ENCODE data around the gene SLC41A3.

Gene SLC41A3

GRCh38 chr3:126087552-126088175 lies 3.7 kb upstream of the SLC41A3 start:
- H3K9me3 Mint-ChIP-seq: peaks cover 20% of the 10 kb centered on the region
- no peaks in the 10 kb centered on the region for H3K36me3 Mint-ChIP-seq (ENCODE audit: low read depth)
- H3K27ac Mint-ChIP-seq: no peak overlapping the region
- H3K27me3 Mint-ChIP-seq: peaks cover 11% of the 10 kb centered on the region
- intact Hi-C loops (cut with micrococcal nuclease): loop anchor here (10.0 kb wide), 1 partner anchor 93 kb away; no protein-coding TSS in a partner anchor
- no peak overlapping the region for H3K4me3 Mint-ChIP-seq
- H3K4me1 Mint-ChIP-seq (ENCODE audit: low read depth): peaks cover 7% of the 10 kb centered on the region

DNA sequence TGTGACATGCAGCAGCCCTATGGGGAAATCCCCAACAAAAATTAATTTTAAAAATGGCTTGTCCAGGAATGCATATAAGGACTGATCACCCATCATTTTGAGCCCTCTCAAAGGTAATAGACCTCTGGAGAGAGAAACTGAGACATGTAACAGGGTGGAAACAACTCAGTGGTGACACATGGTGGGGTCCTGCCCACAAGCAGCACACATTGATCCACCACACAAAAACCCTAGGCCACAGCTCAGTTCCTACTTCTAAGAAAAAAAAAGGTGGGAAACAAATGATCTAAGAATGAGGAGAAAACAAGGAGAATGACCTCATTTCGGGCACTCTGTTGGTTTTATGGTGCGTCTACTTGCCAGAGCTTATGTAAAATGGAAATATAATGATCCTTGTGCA lies 1.9 kb upstream of the SLC41A3 start:
- H3K9me3 Mint-ChIP-seq: peaks cover 1% of the 10 kb centered on the region
- intact Hi-C loops (cut with micrococcal nuclease): loop anchor here (10.0 kb wide), 1 partner anchor 91 kb away; no protein-coding TSS in a partner anchor
- peaks cover 8% of the 10 kb centered on the region for H3K27me3 Mint-ChIP-seq
- H3K4me1 Mint-ChIP-seq (ENCODE audit: low read depth): peaks cover 7% of the 10 kb centered on the region
- no peak overlapping the region for H3K27ac Mint-ChIP-seq
- H3K4me3 Mint-ChIP-seq: no peak overlapping the region
- H3K36me3 Mint-ChIP-seq (ENCODE audit: low read depth): no peaks in the 10 kb centered on the region

DNA sequence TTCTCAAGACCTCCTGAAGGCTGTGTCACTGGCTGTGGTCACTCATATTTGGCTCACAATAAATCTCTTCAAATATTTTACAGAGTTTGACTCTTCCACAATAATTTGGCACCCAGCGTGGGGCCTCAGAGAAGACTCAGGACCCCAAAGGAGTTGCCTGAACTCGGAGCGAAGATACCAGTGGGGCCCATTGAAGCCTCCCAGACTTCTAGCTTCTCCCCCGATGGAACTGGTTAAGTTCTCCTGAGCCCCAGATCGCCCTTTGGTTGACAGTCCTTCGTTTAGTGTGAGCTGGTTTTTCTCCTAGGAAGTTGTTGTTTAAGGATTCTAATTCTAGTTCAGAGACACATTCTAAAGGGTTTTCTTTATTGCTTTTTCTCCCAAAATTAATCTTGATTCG lies 1.4 kb upstream of the SLC41A3 start:
- H3K27me3 Mint-ChIP-seq: peaks cover 8% of the 10 kb centered on the region
- no peak overlapping the region for H3K4me3 Mint-ChIP-seq
- H3K4me1 Mint-ChIP-seq (ENCODE audit: low read depth): peaks cover 7% of the 10 kb centered on the region
- H3K27ac Mint-ChIP-seq: no peak overlapping the region
- intact Hi-C loops (cut with micrococcal nuclease): loop anchor here (10.0 kb wide), 1 partner anchor 90 kb away; no protein-coding TSS in a partner anchor
- no peaks in the 10 kb centered on the region for H3K9me3 Mint-ChIP-seq
- H3K36me3 Mint-ChIP-seq (ENCODE audit: low read depth): no peaks in the 10 kb centered on the region

- Mint-ChIP-seq H3K9me3 (no peaks in the 10 kb centered on the region), H3K4me1 (ENCODE audit: low read depth) (peaks cover 7% of the 10 kb centered on the region), H3K36me3 (ENCODE audit: low read depth) (no peaks in the 10 kb centered on the region), H3K27me3 (peaks cover 8% of the 10 kb centered on the region), H3K4me3 (no peak overlapping the region), H3K27ac (no peak overlapping the region)
- intact Hi-C loops (cut with micrococcal nuclease): loop anchor here (10.0 kb wide), 1 partner anchor 90 kb away; no protein-coding TSS in a partner anchor
These were observed 850 bp upstream of the SLC41A3 start for GRCh38 chr3:126084768-126085180.

DNA sequence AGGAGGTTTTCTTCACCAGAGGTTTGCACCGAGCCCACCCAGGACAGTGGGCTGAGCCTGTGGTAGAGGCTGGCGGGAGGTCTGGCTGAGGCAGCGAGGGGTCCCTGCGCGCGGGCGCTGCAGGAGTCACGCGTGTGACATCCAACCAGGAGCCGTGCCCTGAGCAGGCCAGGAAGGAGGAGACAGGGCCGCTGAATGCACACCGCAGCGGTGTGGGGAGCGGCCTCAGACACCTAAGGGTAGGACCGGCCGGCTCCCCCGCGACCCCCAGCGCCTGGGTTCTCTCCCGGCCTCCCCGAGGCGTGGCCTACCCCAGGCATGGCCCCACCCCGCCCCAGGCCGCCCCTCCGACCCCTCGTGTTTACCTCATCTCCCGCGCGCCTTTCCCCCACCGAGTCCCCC lies 412 bp downstream of the SLC41A3 start:
- Mint-ChIP-seq H3K9me3 (no peaks in the 10 kb centered on the region), H3K4me1 (ENCODE audit: low read depth) (peaks cover 7% of the 10 kb centered on the region), H3K27ac (peak overlapping the region; percentile 68), H3K36me3 (ENCODE audit: low read depth) (no peaks in the 10 kb centered on the region), H3K4me3 (peak overlapping the region; percentile 84), H3K27me3 (peaks cover 8% of the 10 kb centered on the region)
- intact Hi-C loops (cut with micrococcal nuclease): loop anchor here (10.0 kb wide), 1 partner anchor 89 kb away; no protein-coding TSS in a partner anchor

DNA sequence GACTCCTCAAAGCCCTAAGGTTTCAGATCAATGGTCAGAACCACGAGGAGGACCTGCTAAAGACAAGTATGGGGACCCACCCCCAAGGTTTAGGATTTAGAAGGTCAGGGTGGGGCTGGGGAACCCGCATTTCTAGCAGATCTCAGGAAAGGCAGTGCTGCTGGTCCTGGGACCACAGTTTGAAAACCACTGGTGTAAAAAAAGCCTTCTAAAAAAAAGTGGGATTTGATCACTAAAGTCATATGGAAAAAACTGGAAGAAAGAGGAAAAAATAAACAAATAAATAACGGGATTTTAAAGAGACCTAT lies 832 bp downstream of the SLC41A3 start:
- Mint-ChIP-seq H3K27me3 (peaks cover 8% of the 10 kb centered on the region), H3K4me3 (peak overlapping the region; percentile 84)

DNA sequence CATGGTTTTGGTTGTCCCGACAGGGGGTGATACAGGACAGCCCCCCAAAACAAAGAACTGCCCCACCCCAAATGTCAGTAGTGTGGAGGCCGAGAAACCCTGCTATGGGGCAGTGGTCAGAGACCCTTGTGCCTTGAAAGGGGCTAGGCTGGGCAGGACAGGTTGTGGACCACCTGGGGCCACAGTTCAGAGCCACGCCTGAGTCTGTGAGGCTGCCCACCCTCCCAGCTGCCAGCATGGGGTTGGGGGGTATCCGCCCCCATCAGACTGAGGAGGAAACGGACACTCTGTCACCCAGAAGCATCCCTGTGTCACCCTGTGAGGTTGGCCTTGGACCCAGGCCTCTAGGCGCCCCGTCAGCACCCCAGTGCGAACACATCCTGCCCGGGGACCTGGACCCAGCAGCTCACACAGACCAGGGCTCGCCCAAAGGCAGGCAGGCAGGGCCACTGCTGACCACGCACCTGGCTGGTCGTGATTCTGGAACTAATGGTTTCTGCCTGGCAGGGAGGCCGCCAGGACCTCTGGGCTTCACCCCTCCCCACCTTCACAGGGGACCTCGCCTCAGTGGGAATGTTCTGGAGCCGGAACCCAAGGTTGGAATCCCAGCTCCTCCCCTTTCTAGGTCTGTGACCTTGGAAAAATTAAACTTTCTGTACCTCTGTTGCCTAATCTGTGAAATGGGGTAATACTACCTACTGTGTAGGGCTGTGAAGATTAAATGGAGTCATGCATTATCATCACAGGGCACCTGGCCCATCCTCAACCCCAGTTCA lies 1.4 kb downstream of the SLC41A3 start:
- no peaks in the 10 kb centered on the region for H3K9me3 Mint-ChIP-seq
- H3K4me3 Mint-ChIP-seq: peak overlapping the region; percentile 84
- intact Hi-C loops (cut with micrococcal nuclease): loop anchor here (10.0 kb wide), 1 partner anchor 88 kb away; no protein-coding TSS in a partner anchor
- peaks cover 8% of the 10 kb centered on the region for H3K27me3 Mint-ChIP-seq
- peaks cover 7% of the 10 kb centered on the region for H3K4me1 Mint-ChIP-seq (ENCODE audit: low read depth)
- H3K27ac Mint-ChIP-seq: peak overlapping the region; percentile 68
- H3K36me3 Mint-ChIP-seq (ENCODE audit: low read depth): no peaks in the 10 kb centered on the region

More for the DNA sequence above, 832 bp downstream of the SLC41A3 start:
- no peaks in the 10 kb centered on the region for H3K9me3 Mint-ChIP-seq
- no peaks in the 10 kb centered on the region for H3K36me3 Mint-ChIP-seq (ENCODE audit: low read depth)
- H3K27ac Mint-ChIP-seq: peak overlapping the region; percentile 68
- peaks cover 7% of the 10 kb centered on the region for H3K4me1 Mint-ChIP-seq (ENCODE audit: low read depth)
- intact Hi-C loops (cut with micrococcal nuclease): loop anchor here (10.0 kb wide), 1 partner anchor 88 kb away; no protein-coding TSS in a partner anchor

- no peak overlapping the region for H3K27ac Mint-ChIP-seq
- H3K4me1 Mint-ChIP-seq (ENCODE audit: low read depth): peaks cover 7% of the 10 kb centered on the region
- intact Hi-C loops (cut with micrococcal nuclease): loop anchor here (10.0 kb wide), 1 partner anchor 87 kb away; no protein-coding TSS in a partner anchor
- H3K4me3 Mint-ChIP-seq: no peak overlapping the region
- peaks cover 8% of the 10 kb centered on the region for H3K27me3 Mint-ChIP-seq
- no peaks in the 10 kb centered on the region for H3K36me3 Mint-ChIP-seq (ENCODE audit: low read depth)
- no peaks in the 10 kb centered on the region for H3K9me3 Mint-ChIP-seq
These were observed 2.1 kb downstream of the SLC41A3 start for GRCh38 chr3:126081618-126082361.

DNA sequence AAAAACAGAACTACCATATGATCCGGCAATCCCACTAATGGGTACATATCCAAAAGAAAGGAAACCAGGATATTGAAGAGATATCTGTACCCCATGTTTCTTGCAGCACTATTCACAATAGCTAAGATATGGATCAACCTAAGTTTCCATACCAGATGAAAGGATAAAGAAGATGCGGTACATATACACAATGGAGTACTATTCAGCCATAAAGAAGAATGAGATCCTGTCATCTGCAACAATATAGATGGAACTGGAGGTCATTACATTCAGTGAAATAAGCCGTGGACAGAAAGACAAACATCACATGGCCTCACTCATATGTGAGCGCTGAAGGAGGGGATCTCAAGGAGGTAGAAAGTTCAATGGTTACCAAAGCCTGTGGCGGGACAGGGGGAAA lies 3.0 kb downstream of the SLC41A3 start:
- H3K4me1 Mint-ChIP-seq (ENCODE audit: low read depth): peaks cover 7% of the 10 kb centered on the region
- no peaks in the 10 kb centered on the region for H3K9me3 Mint-ChIP-seq
- no peak overlapping the region for H3K4me3 Mint-ChIP-seq
- no peak overlapping the region for H3K27ac Mint-ChIP-seq
- peaks cover 8% of the 10 kb centered on the region for H3K27me3 Mint-ChIP-seq
- no peaks in the 10 kb centered on the region for H3K36me3 Mint-ChIP-seq (ENCODE audit: low read depth)
- intact Hi-C loops (cut with micrococcal nuclease): loop anchor here (10.0 kb wide), 1 partner anchor 86 kb away; no protein-coding TSS in a partner anchor

DNA sequence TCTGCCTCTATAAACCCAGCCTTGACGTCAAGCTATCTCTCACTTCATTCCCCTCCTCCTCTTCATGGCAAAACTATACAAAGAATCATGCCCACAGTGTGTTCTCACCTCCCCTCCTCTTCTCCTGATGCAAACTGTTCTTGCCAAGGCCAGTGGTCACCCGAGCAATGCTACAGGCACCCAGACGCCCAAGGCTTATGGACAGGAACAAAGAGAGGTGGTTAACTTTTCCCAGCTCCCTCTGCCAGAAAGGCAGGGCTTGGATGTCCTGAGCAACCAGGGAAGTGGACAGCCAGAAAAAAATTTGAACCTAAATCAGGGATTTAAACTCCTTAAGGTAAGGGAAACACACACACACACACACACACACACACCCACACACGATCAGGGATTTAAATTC lies 5.1 kb downstream of the SLC41A3 start:
- Mint-ChIP-seq H3K4me3 (no peak overlapping the region), H3K27me3 (peaks cover 2% of the 10 kb centered on the region), H3K4me1 (ENCODE audit: low read depth) (peaks cover 7% of the 10 kb centered on the region), H3K27ac (no peak overlapping the region), H3K9me3 (no peaks in the 10 kb centered on the region), H3K36me3 (ENCODE audit: low read depth) (no peaks in the 10 kb centered on the region)
- intact Hi-C loops (cut with micrococcal nuclease): no loop called here

DNA sequence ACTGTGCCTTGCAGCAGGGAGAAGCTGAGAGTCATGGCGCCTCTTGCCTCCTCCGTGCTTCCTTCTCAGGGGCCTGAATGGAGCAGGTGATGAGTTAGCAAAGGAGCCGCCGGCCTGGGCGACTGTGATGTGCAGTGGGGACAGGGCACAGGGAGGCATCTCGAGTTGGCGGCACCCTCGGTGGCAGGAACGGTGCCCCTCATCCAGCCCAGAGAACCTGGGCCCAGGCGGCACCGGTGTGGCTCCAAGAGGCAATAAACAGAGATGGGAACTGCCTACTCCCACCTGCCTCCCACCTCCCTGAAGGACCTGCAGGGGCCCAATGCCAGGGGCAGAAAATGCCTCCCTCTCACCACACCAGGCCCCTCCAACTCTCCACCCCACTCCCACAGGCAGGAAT lies 6.2 kb downstream of the SLC41A3 start:
- H3K4me3 Mint-ChIP-seq: no peak overlapping the region
- intact Hi-C loops (cut with micrococcal nuclease): no loop called here
- H3K36me3 Mint-ChIP-seq (ENCODE audit: low read depth): peaks cover 3% of the 10 kb centered on the region
- H3K4me1 Mint-ChIP-seq (ENCODE audit: low read depth): no peaks in the 10 kb centered on the region
- no peaks in the 10 kb centered on the region for H3K9me3 Mint-ChIP-seq
- H3K27me3 Mint-ChIP-seq: no peaks in the 10 kb centered on the region
- H3K27ac Mint-ChIP-seq: no peak overlapping the region

- Mint-ChIP-seq H3K27me3 (no peaks in the 10 kb centered on the region), H3K4me1 (ENCODE audit: low read depth) (no peaks in the 10 kb centered on the region), H3K27ac (no peak overlapping the region), H3K4me3 (no peak overlapping the region), H3K36me3 (ENCODE audit: low read depth) (peaks cover 5% of the 10 kb centered on the region), H3K9me3 (no peaks in the 10 kb centered on the region)
- intact Hi-C loops (cut with micrococcal nuclease): no loop called here
These were observed 7.8 kb downstream of the SLC41A3 start for GRCh38 chr3:126076140-126076539.

DNA sequence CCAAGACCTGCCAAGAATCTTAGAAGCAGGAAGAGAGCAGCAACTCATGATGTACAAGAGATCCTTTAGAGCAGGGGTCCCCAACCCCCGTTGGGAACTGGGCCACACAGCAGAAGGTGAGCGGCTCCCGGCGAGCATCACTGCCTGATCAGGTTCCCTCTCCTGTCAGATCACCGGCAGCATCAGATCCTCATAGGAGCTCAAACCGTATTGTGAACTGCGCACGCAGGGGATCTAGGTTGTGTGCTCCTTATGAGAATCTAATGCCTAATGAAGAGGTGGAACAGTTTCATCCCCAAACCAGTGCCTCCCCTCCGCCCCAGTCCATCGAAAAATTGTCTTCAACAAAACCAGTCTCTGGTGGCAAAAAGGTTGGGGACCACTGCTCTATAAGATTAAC lies 13.8 kb downstream of the SLC41A3 start:
- intact Hi-C loops (cut with micrococcal nuclease): no loop called here
- Mint-ChIP-seq H3K4me1 (ENCODE audit: low read depth) (peaks cover 1% of the 10 kb centered on the region), H3K27ac (no peak overlapping the region)

DNA sequence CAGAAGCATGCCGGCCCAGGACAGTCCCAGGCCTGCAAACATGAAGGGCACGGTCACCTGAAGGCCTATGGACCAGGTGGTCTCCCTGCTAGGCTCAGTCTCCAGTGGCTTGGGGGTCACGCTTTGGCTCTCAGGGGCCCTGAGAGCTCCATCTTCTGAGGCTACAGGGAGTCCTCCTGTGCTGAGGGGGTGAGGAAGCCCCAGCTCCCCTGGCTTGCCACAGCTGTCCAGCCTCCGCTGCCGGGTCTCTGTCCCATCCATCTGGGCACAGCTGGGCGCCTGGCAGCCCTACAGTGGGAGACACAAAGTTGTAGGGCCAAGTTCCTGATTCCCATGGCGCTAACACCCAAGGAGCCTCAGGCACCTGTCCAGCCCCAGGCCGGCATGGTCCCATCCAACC lies 16.0 kb downstream of the SLC41A3 start:
- no peaks in the 10 kb centered on the region for H3K27me3 Mint-ChIP-seq
- peaks cover 13% of the 10 kb centered on the region for H3K4me1 Mint-ChIP-seq (ENCODE audit: low read depth)
- intact Hi-C loops (cut with micrococcal nuclease): no loop called here
- H3K27ac Mint-ChIP-seq: no peak overlapping the region
- no peaks in the 10 kb centered on the region for H3K9me3 Mint-ChIP-seq
- no peak overlapping the region for H3K4me3 Mint-ChIP-seq
- H3K36me3 Mint-ChIP-seq (ENCODE audit: low read depth): peaks cover 11% of the 10 kb centered on the region

More for the DNA sequence above, 13.8 kb downstream of the SLC41A3 start:
- peaks cover 13% of the 10 kb centered on the region for H3K36me3 Mint-ChIP-seq (ENCODE audit: low read depth)
- no peaks in the 10 kb centered on the region for H3K27me3 Mint-ChIP-seq
- no peaks in the 10 kb centered on the region for H3K9me3 Mint-ChIP-seq
- no peak overlapping the region for H3K4me3 Mint-ChIP-seq

Measured in dendritic cell treated with granulocyte-macrophage colony-stimulating factor and Interleukin-4, amounts not matched to agents 40 ng/mL and 50 ng/mL, for 4 days (primary cell).